Activated CD8-positive, alpha-beta T cell treated with anti-CD3 and anti-CD28 coated beads for 36 hours (primary cell): Measurements from ENCODE around the gene IFI27. TPM values are rescaled to one million over a fixed set of nuclear protein-coding genes. Genes with fewer than 3 reads are reported as not detected.
A peak's percentile ranks its signal among the peaks of the same experiment; 100 is the strongest.

ENCODE experiments used
- ATAC-seq: fragments of 200-7000 bp; cut with Tn5 transposase; one replicate; pipeline ENCODE4 v1.10.0; 2021; ENCODE audit warnings: mild to moderate bottlenecking, moderate library complexity
- CTCF ChIA-PET: fragments of 350-600 bp; sonication (Branson Sonifier 250); formaldehyde crosslinking; loops from one replicate; lab custom pipeline; 2021; ENCODE audit warnings: antibody characterized with exemption; lab: Charles Lee
- POLR2A ChIA-PET: fragments of 350-600 bp; sonication (Branson Sonifier 250); formaldehyde crosslinking; loops from one replicate; lab custom pipeline; 2021; ENCODE audit warnings: antibody characterized with exemption; lab: Charles Lee
- DNase-seq: peaks from one replicate; pipeline ENCODE4 v3.0.0-alpha.2; 2020
- H3K27ac Mint-ChIP-seq: one replicate; pipeline ENCODE4 v1.8.0; 2021; ENCODE audit warnings: mild to moderate bottlenecking, mixed read lengths
- H3K27me3 Mint-ChIP-seq: one replicate; pipeline ENCODE4 v1.8.0; 2021; ENCODE audit warnings: mixed read lengths
- H3K36me3 Mint-ChIP-seq: one replicate; pipeline ENCODE4 v1.8.0; 2021; ENCODE audit warnings: low read depth, mixed read lengths
- H3K4me1 Mint-ChIP-seq: one replicate; pipeline ENCODE4 v1.8.0; 2021; ENCODE audit warnings: low read depth, mixed read lengths
- H3K4me3 Mint-ChIP-seq: one replicate; pipeline ENCODE4 v1.8.0; 2021; ENCODE audit warnings: mild to moderate bottlenecking, moderate library complexity, mixed read lengths
- H3K9me3 Mint-ChIP-seq: one replicate; pipeline ENCODE4 v1.8.0; 2021; ENCODE audit warnings: mixed read lengths
- CTCF ChIP-seq: fragments of 200-600 bp; IDR thresholded peaks from one replicate; pipeline ENCODE4 v1.8.0; 2022; ENCODE audit warnings: antibody characterized with exemption, mild to moderate bottlenecking
- intact Hi-C: fragments of 100-400 bp; cut with micrococcal nuclease; formaldehyde crosslinking; loops from one replicate; pipeline ENCODE4 v1.10.0; 2022
- total RNA-seq, 2 experiments: library from RNA; stranded (reverse); gene quantifications; one replicate each; pipeline ENCODE4 v1.2.3, GENCODE V29; 2021

The IFI27 gene
- total RNA-seq, 2 experiments from 2014 or later = 0.86 to 4.1 TPM

DNA sequence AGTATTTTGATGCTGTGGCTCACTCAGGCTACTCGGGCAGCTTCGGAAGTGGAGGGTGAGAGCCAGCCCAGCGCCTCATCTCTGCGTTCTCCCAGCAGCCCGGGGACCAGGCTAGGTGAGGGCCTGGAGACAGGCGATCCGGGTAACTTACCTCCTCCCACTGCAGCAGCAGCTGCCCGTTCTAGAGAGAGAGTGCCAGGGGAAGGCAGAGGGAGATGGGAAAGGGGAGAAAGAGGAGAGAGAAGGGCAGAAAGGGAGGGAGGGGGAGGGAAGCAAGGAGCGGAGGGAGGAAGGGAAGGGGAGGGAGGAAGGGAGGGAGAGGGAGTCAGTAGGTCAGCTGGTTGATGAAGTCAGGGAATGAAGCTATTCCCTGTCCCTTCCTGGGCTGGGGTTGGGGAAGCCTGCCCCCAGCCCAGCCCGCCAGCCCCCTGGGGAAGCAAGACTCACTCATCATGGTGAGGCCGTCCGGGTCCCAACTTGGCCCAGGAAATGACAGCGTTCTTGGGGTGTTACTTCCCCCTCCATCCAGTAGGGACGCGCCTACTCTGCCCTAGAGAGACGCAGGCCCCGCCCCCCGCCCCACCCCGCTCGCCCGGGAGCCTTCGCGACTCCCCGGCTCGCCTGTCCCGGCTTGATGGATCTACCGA lies 18.7 kb downstream of the IFI27 start, which contains the start of gene IFI27L2:
Gene IFI27L2 (minus strand): TSS at position 494 of the 647 bp plus-strand sequence. CDS start 40 bp downstream, at position 454.
- ChIA-PET POLR2A (interaction anchor here (0.7 to 1.8 kb wide), 5 partner anchors 38 to 84 kb away, joined by 3 to 10 read pairs (median 3); partner anchors contain the start of genes DDX24 and IFI27L1), CTCF (interaction anchor here (0.8 to 7.6 kb wide), 10 partner anchors 8 to 179 kb away, joined by 3 to 72 read pairs (median 6); no protein-coding TSS in a partner anchor)
- Mint-ChIP-seq H3K9me3 (no peaks in the 10 kb centered on the region), H3K36me3 (peaks cover 1% of the 10 kb centered on the region), H3K4me1 (peaks cover 15% of the 10 kb centered on the region), H3K27me3 (peaks cover 3% of the 10 kb centered on the region), H3K27ac (peak within 1 kb of the TSS; percentile 66), H3K4me3 (peak within 1 kb of the TSS; percentile 76)
- intact Hi-C loops = no loop called here
- ATAC-seq = peak; percentile 99
- TF ChIP-seq CTCF = peak; percentile 44
- DNase-seq = peak; percentile 84

GRCh38 chr14:94129758-94130414 lies 19.4 kb downstream of the IFI27 start:
- peaks cover 15% of the 10 kb centered on the region for H3K4me1 Mint-ChIP-seq
- ATAC-seq (peak; percentile 45), DNase-seq (peak; percentile 58)
- peak; percentile 18 for TF ChIP-seq CTCF
- H3K27ac Mint-ChIP-seq = peak overlapping the region; percentile 66
- no peaks in the 10 kb centered on the region for H3K9me3 Mint-ChIP-seq
- H3K36me3 Mint-ChIP-seq = peaks cover 1% of the 10 kb centered on the region
- ChIA-PET POLR2A (interaction anchor here (1.0 to 1.8 kb wide), 3 partner anchors 45 to 51 kb away, joined by 3 to 10 read pairs (median 3); partner anchors contain the start of genes DDX24 and IFI27L1), CTCF (interaction anchor here (0.8 to 7.6 kb wide), 10 partner anchors 13 to 234 kb away, joined by 3 to 72 read pairs (median 6); no protein-coding TSS in a partner anchor)
- intact Hi-C loops = loop anchor here (5.0 to 10.0 kb wide), 2 partner anchors 175 to 357 kb away; no protein-coding TSS in a partner anchor
- H3K4me3 Mint-ChIP-seq = peak overlapping the region; percentile 76
- peaks cover 3% of the 10 kb centered on the region for H3K27me3 Mint-ChIP-seq

GRCh38 chr14:94132285-94132887 lies 21.9 kb downstream of the IFI27 start:
- Mint-ChIP-seq H3K27me3 (peaks cover 13% of the 10 kb centered on the region), H3K27ac (no peak overlapping the region), H3K4me3 (no peak overlapping the region), H3K9me3 (peaks cover 5% of the 10 kb centered on the region), H3K36me3 (no peaks in the 10 kb centered on the region), H3K4me1 (peaks cover 17% of the 10 kb centered on the region)
- POLR2A ChIA-PET = interaction anchor here (0.9 to 1.6 kb wide), 2 partner anchors 12 to 43 kb away, joined by 3 to 4 read pairs; no protein-coding TSS in a partner anchor
- TF ChIP-seq CTCF = peak; percentile 85
- CTCF ChIA-PET = interaction anchor here (0.6 to 7.6 kb wide), 46 partner anchors 8 to 477 kb away, joined by 3 to 72 read pairs (median 4); partner anchors contain the start of genes DDX24, IFI27L1, OTUB2 and PPP4R4
- DNase-seq (peak; percentile 79), ATAC-seq (no peak)
- intact Hi-C loops = loop anchor here (5.0 to 10.0 kb wide), 2 partner anchors 178 to 355 kb away; no protein-coding TSS in a partner anchor

GRCh38 chr14:94135476-94135875 lies 24.9 kb downstream of the IFI27 start:
- Mint-ChIP-seq H3K9me3 (peaks cover 5% of the 10 kb centered on the region), H3K4me1 (peaks cover 3% of the 10 kb centered on the region), H3K36me3 (no peaks in the 10 kb centered on the region), H3K4me3 (no peak overlapping the region), H3K27ac (no peak overlapping the region), H3K27me3 (peaks cover 15% of the 10 kb centered on the region)
- CTCF ChIA-PET = interaction anchor here (2.2 to 8.5 kb wide), 3 partner anchors 45 to 101 kb away, joined by 6 to 115 read pairs (median 92); no protein-coding TSS in a partner anchor
- no peak for TF ChIP-seq CTCF
- ATAC-seq (no peak), DNase-seq (no peak)
- POLR2A ChIA-PET = no interaction called here
- intact Hi-C loops = loop anchor here (10.0 kb wide), 1 partner anchor 181 kb away; no protein-coding TSS in a partner anchor
